ENCODE data around the gene ZBED4.

GRCh38 chr22:49936973-49937757, 83.5 kb downstream of the ZBED4 start:
- TF ChIP-seq CTCF (IDR thresholded peaks at IDR 0.05) (no peak), POLR2A (IDR thresholded peaks at IDR 0.05) (peak in 1 of 2 donors; percentile 59)
